Activated naive CD4-positive, alpha-beta T cell (primary cell): ENCODE data around the gene PFKFB3.
"Not testable (repeated sequence)": the region's sequence is repeated elsewhere in the genome, so short reads cannot be mapped to it uniquely, and the experiment has no call there.

ENCODE experiments used
- DNase-seq, 4 experiments: peaks; one replicate each; lab custom pipeline; 2025; lab: John Stamatoyannopoulos, UW

The PFKFB3 gene

GRCh38 chr10:6236349-6237198 lies 33.8 kb downstream of the PFKFB3 start:
- DNase-seq, result no peak

DNA sequence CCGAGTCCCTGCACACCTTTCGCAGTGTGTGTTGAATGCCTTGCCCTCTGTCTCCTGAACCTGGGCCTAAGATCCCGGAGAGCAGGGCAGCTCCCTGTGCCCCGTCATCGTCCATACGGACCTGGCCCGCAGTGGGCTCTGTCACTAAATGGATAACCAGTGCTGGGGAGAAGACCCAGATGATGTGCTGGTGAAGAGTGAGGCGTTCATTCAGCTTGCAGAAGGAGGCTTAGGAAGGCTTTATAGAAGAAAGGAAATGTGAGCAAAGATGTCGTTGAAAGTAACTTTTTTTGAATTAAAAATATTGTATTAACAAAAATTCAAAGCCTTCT lies 34.4 kb downstream of the PFKFB3 start:
- DNase-seq, result no peak

- not testable (repeated sequence) for DNase-seq
Measured at GRCh38 chr10:6238587-6239212, 36.0 kb downstream of the PFKFB3 start.

- DNase-seq, result peak in 1 of 4 experiments; percentile 18
Measured at GRCh38 chr10:6239213-6239991, 36.7 kb downstream of the PFKFB3 start.

DNA sequence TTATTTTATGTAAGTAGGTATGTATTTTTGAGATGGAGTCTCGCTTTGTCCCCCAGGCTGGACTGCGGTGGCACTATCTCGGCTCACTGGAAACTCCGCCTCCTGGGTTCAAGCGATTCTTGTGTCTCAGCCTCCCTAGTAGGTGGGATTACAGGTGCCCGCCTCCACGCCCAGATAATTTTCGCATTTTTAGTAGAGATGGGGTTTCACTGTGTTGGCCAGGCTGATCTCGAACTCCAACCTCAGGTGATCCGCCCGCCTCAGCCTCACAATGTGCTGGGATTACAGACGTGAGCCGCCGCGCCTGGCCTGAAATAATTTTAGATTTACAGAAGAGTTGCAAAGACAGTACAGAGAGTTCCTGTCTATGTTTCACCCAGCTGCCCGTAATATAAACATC lies 37.5 kb downstream of the PFKFB3 start:
- no peak for DNase-seq

- no peak for DNase-seq
Measured at GRCh38 chr10:6242089-6242488, 39.4 kb downstream of the PFKFB3 start.

- DNase-seq, result no peak
Measured at GRCh38 chr10:6244510-6244909, 41.8 kb downstream of the PFKFB3 start.

GRCh38 chr10:6247041-6247712 lies 44.4 kb downstream of the PFKFB3 start:
- DNase-seq, result no peak

DNA sequence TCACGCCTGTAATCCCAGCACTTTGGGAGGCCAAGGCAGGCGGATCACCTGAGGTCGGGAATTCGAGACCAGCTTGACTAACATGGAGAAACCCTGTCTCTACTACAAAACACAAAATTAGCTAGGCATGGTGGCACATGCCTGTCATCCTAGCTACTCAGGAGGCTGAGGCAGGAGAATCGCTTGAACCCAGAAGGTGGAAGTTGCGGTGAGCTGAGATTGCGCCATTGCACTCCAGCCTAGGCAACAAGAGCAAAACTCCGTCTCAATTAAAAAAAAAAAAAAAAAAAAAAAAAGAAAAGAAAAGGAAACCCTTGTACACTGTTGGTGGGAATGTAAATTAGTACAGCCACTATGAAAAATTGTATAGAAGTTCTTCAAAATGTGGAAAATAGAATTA lies 46.2 kb downstream of the PFKFB3 start:
- DNase-seq, result not testable (repeated sequence)

- no peak for DNase-seq
Measured at GRCh38 chr10:6249698-6250097, 47.0 kb downstream of the PFKFB3 start.

DNA sequence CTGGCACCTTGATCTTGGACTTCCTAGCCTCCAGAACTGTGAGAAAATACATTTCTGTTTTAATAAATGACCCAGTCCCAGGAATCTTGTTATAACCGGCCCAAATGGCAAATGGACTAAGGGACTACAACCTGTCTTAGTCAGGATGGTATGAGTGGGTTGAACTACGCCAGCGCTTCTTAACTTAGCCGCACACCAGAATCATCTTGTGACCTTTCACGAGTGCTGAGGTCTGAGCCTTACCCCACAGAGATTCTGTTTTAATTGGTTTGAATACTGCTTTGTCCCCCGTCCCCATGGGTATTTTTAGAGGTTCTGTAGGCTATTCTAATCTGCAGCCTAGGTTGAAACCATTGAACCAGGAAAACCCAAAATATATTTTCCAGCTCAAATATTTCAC lies 48.0 kb downstream of the PFKFB3 start:
- no peak for DNase-seq

- DNase-seq, result no peak
Measured at GRCh38 chr10:6254201-6254600, 51.5 kb downstream of the PFKFB3 start.

GRCh38 chr10:6255548-6256061 lies 52.9 kb downstream of the PFKFB3 start:
- no peak for DNase-seq

DNA sequence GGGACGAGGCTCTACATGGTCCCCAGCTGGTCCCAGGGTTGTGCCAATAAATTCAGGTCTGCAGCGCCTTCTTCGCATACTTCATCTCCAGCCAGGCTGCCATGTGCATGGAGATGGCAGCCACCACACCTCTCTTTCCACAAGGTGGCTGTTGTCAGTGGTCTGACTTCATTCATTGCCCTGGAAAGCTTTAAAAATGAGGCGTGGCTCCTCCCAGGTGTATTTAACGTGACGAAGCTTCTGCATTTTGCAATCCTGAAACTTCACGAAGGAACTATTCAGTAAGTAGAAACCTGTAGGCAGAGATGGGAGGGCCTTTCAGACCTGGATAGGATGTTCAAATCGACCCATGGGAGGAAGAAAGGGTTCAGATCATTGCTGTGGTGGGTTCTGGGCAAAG lies 53.7 kb downstream of the PFKFB3 start:
- DNase-seq, result no peak

DNA sequence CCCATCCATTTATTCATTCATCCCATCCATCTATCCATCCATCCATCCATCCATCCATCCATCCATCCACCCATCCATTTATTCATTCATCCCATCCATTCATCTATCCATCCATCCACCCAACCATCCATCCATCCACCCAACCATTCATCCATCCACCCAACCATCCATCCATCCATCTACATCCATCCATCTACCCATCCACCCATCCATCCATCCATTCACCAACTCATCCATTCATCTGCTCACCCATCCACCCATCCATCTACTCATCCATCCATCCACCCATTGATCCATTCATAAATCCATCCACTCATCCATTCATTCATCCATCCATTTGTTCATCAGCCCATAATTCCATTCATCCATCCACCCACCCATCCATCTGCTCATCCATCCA lies 56.4 kb downstream of the PFKFB3 start:
- no peak for DNase-seq

DNA sequence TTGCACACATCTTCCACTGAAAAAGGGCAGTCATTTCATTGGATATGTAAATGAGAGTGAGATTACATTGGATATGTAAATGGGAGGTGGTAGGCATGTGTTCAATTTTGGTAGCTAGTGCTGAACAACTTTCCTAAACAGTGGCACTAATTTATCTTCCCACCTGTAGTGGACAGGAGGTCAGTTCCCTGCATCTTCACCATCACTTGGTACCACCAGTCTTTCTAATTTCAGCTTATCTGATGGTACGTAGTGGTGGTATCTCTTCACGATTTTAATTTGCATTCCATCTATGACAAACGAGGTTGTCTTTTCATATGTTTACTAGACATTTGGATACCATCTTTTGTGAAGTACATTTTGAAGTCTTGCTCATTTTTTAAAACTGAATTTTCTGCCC lies 58.1 kb downstream of the PFKFB3 start:
- DNase-seq, result no peak

- no peak for DNase-seq
Measured at GRCh38 chr10:6267941-6268340, 65.2 kb downstream of the PFKFB3 start.

- DNase-seq, result no peak
Measured at GRCh38 chr10:6269432-6269831, 66.7 kb downstream of the PFKFB3 start.

GRCh38 chr10:6269953-6270867 lies 67.5 kb downstream of the PFKFB3 start:
- DNase-seq, result peak in 2 of 4 experiments; percentile 4

DNA sequence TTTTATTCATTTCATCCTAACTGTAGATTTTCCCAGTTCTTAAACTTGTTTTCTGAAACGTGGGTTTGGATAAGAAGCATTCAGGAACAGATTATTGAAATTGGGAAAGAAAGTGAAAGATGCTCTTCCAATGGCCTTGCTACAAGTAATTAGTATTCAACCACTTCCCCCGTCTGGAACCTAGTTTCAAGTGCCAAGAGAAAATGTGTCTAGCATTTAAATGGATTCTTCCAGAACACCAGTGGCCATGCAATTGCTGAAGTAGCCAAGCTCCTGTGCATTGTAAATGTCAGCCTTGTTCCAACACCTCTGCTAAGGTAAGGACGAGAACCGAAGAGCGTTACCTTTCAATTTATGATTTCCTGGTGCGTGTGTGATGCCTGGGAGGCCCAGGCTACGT lies 68.2 kb downstream of the PFKFB3 start:
- no peak for DNase-seq

GRCh38 chr10:6271663-6272062 lies 68.9 kb downstream of the PFKFB3 start:
- DNase-seq, result no peak
